HUDEP-2 (cell line): ENCODE results near the gene SFSWAP.
"Not testable (repeated sequence)": the region's sequence is repeated elsewhere in the genome, so short reads cannot be mapped to it uniquely, and the experiment has no call there.

Experiments used
- DNase-seq, 76 experiments: peaks; one replicate each; lab custom pipeline; 2025; ENCODE audit not compliant: unreplicated experiment in 76 of 76; lab: John Stamatoyannopoulos, UW

SFSWAP gene

DNA sequence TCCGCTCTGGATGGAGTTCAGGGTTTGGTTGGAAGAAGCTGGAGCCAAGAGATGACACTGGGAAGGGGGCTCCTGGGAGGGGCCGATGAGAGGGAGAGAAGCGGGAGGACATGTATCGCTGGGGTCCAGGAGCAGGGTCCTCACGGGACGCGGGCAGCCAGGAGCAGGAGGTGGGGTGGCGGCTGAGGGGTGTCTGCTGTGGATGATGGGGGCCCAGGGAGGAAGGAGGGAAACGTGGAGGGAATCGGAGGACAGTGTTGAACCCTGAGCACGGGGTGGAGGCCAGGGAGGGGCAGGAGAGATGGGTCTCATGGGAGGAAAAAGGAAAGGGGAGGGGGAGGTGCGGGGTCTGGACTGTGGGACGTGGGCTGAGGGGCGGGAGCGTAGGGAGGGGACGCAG lies 31.7 kb upstream of the SFSWAP start:
- DNase-seq, result not testable (repeated sequence)

DNA sequence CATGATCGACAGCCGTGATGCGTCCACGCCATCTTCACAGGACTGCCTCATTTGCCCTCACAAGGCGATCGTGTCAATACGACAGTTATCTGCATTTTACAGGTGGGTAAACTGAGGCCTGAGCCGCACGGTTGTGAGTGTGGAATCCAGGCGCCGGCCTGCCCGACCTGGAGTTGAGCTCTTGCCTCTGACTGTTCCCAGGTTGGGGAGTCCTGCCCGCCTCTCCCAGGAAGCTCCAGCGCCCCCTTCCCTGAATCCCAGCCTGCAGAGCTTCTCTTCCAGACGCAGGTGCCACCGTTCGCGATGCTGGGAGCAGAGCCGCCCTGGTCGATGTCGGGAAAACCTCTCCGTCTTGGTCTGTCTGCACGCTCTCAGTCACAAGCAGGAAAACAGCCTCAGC lies 31.1 kb upstream of the SFSWAP start:
- DNase-seq, result not testable (repeated sequence)

DNA sequence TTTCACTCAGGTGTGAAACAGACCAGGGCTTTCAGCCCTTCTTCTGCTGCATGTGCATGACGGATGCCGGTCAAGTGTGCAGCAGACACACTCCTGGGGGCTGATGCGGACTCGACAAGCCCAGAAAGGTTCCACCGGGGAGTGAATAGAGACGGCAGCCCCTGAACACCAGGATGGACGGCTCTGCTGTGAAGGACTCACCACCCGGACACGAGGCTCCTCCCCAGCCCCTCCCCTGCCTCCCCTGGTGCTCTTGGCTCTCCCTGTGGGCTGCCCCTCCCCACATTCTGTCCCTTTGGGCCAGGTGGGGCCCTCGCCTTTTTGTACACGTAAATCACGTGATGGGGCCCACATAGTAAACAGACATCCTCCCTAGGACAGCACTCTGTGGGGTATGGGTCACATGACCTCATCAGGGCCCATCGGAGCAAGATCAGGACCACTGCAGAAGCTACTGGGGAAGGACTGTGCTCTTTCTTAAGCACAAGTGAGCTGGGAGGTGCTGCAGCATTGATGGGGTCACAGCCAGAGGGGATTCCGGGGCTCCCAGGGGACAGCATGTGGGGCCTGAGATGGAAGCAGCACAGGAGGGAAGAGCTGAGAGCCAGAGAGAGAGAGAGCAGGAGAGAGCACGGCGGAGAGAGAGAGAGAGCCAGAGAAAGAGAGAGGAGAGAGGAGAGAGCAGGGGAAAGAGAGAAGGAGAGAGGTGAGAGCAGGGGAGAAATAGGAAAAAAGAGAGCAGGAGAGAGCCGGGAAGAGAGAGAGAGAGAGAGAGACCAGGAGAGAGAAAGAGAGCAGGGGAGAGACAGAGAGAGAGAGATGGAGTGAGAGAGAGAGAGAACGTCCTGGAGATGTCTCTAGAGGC lies 30.3 kb upstream of the SFSWAP start:
- DNase-seq, result not testable (repeated sequence)

DNA sequence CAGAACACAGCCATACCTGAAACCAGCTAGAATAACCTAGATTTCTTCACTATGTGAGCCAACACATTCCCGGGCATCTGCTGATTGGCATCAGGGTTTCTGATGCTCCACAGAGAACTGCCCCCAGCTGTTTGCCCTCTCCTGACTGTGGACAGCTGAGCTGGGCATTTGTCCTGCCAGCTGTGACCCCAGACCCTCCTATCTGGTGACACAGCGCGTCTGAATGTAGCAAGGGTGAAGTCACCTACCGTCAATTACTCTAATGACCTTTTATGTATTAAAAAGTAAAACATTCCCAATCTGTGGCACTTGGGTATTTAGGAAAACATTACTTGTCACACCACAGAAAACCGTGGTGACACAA lies 29.7 kb upstream of the SFSWAP start:
- no peak for DNase-seq

DNA sequence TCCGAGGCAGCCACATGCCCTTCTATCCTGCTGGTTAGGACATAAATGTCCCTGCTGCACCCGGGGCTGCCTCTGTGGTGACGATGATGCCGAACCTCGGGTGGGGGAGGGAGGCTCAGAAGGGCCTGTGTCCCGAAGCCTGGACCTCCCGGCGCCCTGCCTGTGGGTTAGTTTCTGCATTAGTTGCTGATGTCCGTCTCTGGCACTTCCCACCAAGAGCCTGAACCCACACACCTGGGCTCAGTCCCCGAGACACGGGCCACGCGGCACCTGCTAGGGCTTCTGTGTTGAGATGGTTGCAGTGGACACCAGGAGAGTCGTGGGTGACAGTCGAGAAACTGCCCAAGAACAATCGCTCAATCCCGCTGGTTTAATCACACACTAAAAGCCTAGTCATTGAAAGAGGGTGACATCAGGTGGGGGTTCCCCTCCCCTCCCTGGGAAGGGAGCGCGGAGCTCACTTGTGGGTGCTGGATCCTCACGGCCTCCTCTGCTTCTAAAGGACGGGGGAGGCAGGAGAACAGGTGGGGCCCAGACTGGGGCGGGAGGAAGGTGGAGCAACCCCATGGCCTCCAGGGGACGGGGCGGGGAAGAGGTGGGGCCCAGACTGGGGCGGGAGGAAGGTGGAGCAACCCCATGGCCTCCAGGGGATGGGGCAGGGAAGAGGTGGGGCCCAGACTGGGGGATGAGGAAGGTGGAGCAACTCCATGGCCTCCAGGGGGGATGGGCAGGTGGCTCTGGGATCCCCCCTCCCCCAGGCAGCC lies 29.0 kb upstream of the SFSWAP start:
- peak in 73 of 76 experiments; percentile 3 to 89 (median 69) for DNase-seq

DNA sequence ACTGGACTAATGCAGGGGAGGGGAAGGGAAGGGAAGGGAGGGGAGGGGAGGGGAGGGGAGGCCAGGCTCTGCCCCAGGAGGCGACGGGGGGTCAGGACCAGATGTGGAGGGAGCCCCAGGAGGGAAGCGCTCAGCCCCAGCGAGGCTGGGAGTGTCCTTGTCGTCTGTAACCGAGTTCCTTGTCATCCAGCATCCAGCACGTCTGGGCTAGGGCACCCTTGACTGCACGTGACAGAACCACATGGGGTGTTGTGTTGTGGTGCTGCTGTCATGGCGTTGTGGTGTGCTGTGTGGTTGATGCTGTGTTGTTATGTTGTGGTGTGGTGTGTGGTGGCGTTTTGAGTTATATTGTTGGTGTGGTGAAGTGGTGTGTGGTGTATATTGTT lies 28.4 kb upstream of the SFSWAP start:
- no peak for DNase-seq

DNA sequence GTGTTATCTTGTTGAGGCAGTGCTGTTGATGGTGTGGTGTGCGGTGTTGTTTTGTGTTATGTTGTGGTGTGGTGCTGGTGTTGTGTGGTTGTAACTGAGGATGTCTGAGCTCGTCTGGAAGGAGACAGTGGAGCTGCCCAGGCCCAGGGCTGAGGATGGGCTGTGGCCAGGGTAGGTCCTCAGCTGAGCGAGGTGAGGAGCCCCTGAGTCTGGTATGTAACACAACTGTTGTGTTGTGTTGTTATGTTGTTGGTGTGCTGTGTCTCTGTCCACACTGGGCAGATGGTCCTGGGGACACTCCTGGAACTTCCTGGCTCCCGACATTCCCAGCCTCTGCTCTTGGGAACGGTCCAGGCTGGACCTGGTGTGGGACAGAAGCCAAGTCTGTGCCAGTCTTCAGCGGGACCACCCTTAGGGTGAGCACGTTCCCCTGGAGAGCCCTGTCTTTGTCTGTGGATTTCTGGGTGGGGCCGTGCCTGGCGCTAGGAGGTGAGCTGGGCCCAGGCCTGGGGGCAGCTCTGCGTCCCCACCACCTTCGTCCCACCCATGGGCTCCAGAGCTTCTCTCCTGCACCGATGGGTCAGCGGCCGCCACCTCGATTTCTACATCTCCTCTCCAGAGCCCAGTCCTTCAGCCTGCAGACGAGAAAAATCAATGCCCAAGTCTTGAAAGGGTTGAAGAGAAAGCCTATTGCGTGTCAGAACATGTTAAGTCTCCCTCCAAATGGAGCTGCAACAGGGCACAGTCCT lies 27.4 kb upstream of the SFSWAP start:
- DNase-seq, result no peak

DNA sequence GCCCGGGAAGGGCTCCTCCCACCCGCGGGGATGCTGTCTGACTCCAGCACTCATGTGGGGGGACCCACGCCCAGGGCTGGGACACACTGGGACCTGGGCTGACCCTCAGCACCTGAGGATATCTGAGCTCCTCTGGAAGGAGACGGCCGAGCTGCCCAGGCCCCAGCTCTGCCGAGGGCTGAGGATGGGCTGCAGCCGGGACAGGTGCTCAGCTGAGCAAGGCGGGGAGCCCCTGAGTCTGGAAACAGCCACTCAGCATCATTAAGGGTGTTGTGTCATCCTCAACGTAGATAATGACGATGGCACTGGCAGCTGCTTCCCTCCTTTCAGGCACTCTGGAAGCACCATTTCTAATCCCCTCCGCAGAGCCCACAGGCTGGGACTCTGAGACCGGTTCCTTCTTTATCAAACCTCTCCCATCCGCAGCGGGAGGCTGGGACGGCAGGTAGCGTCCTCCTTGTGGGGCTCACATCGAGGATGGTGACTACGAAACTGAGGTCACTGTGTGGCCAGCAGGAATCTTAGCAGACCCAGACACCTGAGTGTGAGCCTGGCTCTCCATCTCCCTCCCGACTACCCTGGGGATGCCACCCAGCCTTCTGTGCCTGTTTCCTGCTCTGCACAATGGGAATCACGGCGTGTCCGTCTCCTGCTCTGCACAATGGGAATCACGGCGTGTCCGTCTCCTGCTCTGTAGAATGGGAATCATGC lies 26.7 kb upstream of the SFSWAP start:
- DNase-seq, result no peak

DNA sequence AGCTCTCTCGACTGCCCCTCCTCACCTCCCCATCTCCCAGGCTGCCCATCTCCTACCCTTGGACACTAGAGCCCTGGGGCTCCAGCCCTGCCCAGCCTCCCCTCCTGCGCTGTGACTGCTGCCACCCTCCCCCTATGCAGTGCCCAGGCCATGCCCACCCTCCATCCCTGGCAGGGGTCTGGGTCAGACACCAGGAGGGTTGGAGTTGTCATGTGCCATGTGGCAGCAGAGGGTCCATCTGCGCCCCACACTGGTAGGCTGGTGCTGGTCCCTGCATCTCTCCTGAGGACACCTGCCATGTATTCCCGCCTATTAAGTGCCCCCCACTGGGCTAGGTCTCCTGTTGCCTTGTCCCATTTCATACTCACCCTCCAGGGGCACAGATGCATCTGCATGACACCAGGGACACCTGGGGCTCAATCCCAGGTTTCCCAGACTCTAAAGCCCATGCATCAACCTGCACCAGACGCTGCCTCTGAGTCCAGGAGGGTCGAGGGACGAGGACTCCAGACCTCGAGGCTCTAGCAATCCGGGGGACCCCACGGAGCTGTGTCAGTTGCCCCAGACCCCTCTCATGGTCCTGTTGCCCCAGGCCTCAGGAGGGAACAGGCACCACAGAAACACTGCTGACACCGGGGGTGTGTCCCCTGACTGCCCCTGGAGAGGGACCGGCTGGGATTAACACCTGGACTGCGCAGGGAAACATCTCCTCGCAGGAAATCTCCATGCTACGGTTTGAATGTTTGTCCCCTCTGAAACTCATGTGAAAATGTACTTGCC lies 23.4 kb upstream of the SFSWAP start:
- no peak for DNase-seq

DNA sequence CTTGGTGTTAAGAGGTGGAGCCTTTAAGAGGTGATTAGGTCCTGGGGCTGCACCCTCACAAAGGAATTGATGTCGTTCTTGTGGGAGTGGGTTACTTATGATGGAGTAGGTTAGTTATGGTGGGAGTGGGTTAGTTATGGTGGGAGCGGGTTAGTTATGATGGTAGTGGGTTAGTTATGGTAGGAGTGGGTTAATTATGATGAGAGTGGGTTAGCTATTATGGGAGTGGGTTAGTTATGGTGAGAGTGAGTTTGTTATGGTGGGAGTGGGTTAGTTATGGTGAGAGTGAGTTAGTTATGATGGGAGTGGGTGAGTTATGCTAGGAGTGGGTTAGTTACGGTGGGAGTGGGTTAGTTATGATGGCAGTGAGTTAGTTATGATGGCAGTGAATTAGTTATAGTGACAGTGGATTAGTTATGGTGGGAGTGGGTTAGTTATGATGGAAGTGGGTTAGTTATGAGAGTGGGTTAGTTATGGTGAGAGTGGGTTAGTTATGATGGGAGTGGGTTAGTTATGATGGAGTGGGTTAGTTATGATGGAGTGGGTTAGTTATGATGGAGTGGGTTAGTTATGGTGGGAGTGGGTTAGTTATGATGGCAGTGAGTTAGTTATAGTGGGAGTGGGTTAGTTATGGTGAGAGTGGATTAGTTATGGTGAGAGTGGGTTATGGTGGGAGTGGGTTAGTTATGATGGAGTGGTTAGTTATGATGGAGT lies 22.6 kb upstream of the SFSWAP start:
- no peak for DNase-seq

DNA sequence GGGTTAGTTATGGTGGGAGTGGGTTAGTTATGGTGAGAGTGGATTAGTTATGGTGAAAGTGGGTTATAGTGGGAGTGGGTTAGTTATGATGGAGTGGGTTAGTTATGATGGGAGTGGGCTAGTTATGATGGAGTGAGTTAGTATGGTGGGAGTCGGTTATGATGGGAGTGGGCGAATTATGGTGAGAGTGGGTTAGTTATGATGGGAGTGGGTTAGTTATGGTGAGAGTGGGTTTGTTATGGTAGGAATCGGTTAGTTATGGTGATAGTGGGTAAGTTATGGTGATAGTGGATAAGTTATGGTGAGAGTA lies 22.1 kb upstream of the SFSWAP start:
- DNase-seq, result no peak

DNA sequence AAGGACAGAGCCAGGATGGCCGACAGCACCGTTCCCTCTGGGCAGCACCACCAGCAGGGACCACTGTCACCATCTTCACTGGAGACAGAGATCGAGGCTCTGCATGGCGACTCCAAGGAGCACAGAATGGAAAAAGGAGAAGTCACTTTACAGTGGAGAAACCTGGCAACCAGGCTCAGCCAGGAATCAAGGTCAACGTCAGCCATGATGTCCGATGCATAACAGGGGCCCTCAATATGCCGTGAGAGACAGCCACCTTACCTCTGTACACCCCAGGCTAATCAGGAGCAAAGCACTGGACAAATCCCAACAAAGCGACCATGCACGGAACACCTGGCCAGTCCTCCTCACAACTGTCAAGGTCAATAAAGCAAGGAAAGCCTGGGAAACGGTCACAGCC lies 20.6 kb upstream of the SFSWAP start:
- DNase-seq, result no peak

DNA sequence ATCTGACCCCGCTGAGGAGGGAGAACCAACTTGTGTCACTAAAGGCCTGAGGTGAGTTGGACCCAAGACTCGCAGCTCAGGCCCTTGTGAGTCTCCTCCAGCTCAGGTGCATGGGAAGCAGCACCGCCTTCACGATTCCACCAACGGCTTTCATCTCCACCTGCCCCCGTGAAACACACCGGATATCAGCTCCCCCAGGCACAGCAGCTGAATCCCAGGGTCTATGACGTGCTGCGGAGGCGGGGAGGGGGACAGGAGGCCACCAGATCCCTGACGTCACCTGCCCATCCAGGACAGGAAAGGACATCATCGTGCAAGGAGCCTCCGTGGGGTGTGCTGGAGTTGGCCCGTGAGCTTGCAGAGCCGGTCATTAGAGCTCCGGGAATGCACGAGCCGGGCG lies 18.5 kb upstream of the SFSWAP start:
- DNase-seq, result no peak

DNA sequence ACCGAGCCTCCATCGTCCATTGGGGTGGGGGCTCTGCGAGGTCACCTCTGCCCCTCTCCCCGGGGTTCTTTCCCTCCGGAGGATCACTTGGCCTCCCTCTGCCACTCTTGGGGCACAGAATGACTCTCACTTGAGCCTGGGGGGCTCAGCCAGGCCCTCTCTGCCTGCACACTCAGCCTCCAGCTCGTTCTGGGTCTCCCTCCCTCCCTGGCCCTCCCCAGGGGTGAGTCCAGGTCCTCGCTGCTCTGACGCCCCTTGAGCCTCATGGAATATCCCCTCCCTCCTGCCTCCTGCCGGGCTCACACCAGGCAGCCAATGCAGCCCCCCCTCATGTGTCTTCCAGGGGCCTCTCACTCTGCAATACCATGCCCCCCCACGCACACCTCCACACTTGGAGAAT lies 17.7 kb upstream of the SFSWAP start:
- no peak for DNase-seq

DNA sequence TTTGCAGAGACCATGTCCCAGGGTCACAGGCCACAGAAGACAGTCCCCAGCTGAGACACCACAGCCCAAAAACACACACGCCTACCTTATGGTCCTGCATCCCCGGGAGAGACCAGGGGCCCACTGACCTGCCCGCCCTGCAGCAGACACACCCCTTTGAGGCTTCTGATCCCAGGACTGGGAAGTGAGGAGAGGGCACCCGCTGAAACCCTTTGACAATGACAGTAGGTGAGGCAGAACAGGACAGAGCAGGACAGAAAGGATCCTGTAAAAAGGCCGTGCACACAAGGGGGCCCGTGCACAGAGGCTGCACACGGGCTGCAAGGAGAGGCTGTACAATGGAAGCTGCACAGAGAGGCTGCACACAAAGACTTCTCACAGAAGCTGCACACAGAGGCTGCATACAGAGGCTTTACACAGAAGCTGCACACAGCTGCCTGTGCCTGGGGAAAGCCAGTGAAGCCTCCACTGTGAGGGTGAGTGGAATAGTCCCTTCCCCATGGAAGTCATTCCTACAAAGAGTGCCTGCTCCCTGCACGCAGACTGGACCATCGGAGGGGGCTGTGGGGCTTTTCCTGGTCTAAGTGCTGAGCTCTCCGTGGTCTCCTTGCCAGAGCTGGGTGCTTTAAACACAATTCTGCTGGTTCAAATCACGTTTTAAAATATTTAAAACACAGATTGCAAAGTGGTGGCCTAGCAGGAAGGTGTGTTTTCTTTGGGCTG lies 16.6 kb upstream of the SFSWAP start:
- DNase-seq, result no peak

DNA sequence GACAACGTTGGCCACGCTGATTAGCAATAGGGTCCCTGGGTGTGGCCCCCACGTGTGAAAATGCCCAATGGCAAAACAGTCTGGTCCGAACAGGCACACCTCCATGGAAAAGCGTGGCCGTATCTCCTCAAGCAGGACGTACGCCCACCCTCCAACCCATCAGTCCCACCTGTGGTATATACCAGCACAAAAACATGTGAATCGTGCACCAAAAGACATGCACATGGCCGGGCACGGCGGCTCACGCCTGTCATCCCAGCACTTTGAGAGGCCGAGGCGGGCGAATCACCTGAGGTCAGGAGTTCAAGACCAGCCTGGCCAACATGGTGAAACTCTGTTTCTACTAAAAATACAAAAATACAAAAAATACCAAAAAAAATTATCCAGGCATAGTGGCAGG lies 14.9 kb upstream of the SFSWAP start:
- no peak for DNase-seq

DNA sequence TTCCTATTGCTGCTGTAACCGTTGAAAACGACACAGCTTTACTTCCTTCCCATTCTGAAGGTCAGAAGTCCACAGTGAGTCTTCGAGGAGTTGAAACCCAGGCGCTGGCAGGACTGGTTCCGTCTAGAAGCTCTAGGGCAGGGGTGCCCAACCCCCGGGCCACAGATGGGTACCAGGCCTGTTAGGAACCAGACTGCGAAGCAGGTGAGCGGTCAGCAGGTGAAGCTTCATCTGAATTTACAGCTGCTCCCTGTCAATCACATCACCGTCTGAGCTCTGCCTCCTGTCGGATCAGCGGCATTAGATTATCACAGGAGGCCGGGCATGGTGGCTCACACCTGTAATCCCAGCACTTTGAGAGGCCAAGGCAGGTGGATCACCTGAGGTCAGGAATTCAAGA lies 12.6 kb upstream of the SFSWAP start:
- no peak for DNase-seq

DNA sequence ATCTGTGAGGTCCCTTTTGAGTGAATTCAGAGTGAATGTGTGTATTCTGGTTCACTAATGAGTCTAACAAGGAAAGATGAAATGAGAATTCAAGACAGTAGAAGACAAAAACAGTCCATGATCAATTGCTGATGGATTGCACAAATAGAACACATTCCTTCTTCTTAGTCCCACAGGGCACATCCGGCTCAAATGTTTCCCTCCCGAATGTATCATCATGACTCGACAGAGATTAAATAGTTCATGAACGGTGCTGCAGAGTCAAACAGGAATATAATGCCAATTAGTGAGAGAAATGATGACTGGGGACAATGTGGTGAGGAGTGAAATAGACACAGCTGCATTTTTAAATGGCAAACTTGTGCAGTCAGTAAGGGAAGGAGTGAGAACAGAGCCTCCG lies 11.5 kb upstream of the SFSWAP start:
- no peak for DNase-seq

DNA sequence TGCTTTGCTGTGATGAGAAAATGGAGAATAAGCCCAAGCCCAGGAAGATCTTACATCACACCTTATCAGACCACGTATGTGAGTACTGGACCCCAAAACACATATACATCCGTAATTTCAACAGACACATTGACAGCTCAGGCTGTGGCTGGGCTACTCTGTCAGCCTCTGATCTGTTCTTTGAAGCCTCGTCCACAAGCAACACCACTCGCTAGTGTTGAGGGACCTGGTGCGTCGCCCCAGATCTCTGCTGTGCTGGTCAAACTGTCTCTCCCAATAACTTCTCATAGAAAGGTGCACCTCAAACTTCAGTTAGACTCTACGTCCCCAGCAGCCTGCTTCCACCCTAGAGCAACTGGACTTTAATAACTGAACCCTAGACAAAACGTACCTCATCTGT lies 10.6 kb upstream of the SFSWAP start:
- no peak for DNase-seq
